NB4 (cell line): ENCODE results near the gene ULK1.

ENCODE experiments used
- CTCF ChIP-seq: IDR thresholded peaks from one replicate; pipeline ENCODE4 v1.5.1; 2012; ENCODE audit warnings: low read depth, low read length
- MAX ChIP-seq: IDR thresholded peaks from 2 replicates; pipeline ENCODE4 v1.6.1; 2011; ENCODE audit warnings: low read depth, low read length
- POLR2A ChIP-seq: IDR thresholded peaks from 2 replicates; pipeline ENCODE4 v1.6.1; 2011; ENCODE audit warnings: mild to moderate bottlenecking; ENCODE audit not compliant: insufficient read length; ENCODE audit errors: extremely low read depth

- TF ChIP-seq CTCF, result no peak
- no peak for TF ChIP-seq POLR2A
- no peak for TF ChIP-seq MAX
Measured at GRCh38 chr12:131915000-131915689, 20.7 kb downstream of the ULK1 start.
